Trophoblast cell (in vitro differentiated cells and primary cell): ENCODE measurements around the gene SSBP2.

Experiments
- DNase-seq, 2 donors: peaks; one replicate each; pipeline ENCODE4 v3.0.0-alpha.2; 2016
- H2AFZ ChIP-seq: 2 replicates; pipeline ENCODE4 v1.6.1; 2013; ENCODE audit warnings: low read length, moderate library complexity, mild to moderate bottlenecking; ENCODE audit not compliant: insufficient read depth, poor library complexity
- H2AK5ac ChIP-seq: 2 replicates; pipeline ENCODE4 v1.6.1; 2013; ENCODE audit warnings: mild to moderate bottlenecking, low read length
- H2BK120ac ChIP-seq: 2 replicates; pipeline ENCODE4 v1.6.1; 2013; ENCODE audit warnings: low read length, mild to moderate bottlenecking, moderate library complexity; ENCODE audit not compliant: insufficient read depth, poor library complexity
- H2BK12ac ChIP-seq: 2 replicates; pipeline ENCODE4 v1.6.1; 2013; ENCODE audit warnings: mild to moderate bottlenecking, low read length, moderate library complexity
- H2BK5ac ChIP-seq: 2 replicates; pipeline ENCODE4 v1.6.1; 2013; ENCODE audit warnings: low read length, low read depth, moderate library complexity, mild to moderate bottlenecking; ENCODE audit not compliant: poor library complexity
- H3K14ac ChIP-seq: 2 replicates; pipeline ENCODE4 v1.6.1; 2013; ENCODE audit warnings: mild to moderate bottlenecking, low read length
- H3K18ac ChIP-seq: 2 replicates; pipeline ENCODE4 v1.6.1; 2013; ENCODE audit warnings: mild to moderate bottlenecking, low read length
- H3K23ac ChIP-seq: 2 replicates; pipeline ENCODE4 v1.6.1; 2013; ENCODE audit warnings: low read length
- H3K27ac ChIP-seq: 2 replicates; pipeline ENCODE4 v1.5.1; 2013; ENCODE audit warnings: low read depth, mild to moderate bottlenecking, inconsistent platforms, low read length, moderate library complexity
- H3K27me3 ChIP-seq: 2 replicates; pipeline ENCODE4 v1.6.1; 2013; ENCODE audit warnings: inconsistent platforms, mild to moderate bottlenecking, low read length, moderate library complexity; ENCODE audit not compliant: insufficient read depth
- H3K36me3 ChIP-seq, 2 experiments: 1 replicate in 1 of 2; 2 replicates in 1 of 2; pipeline ENCODE4 v1.6.1; 2013; ENCODE audit warnings: low read length in 2 of 2, mild to moderate bottlenecking in 2 of 2, moderate library complexity in 1 of 2; ENCODE audit not compliant: insufficient read depth in 2 of 2, control insufficient read depth in 1 of 2
- H3K4ac ChIP-seq: 2 replicates; pipeline ENCODE4 v1.6.1; 2013; ENCODE audit warnings: low read depth, mild to moderate bottlenecking, low read length, moderate library complexity
- H3K4me1 ChIP-seq, 2 experiments: 1 replicate in 1 of 2; 2 replicates in 1 of 2; pipeline ENCODE4 v1.6.1; 2013; ENCODE audit warnings: low read length in 2 of 2, mild to moderate bottlenecking in 2 of 2, moderate library complexity in 1 of 2; ENCODE audit not compliant: insufficient read depth in 2 of 2, control insufficient read depth in 1 of 2
- H3K4me2 ChIP-seq: 2 replicates; pipeline ENCODE4 v1.6.1; 2013; ENCODE audit warnings: inconsistent platforms, mild to moderate bottlenecking, low read length, moderate library complexity
- H3K4me3 ChIP-seq: 2 replicates; pipeline ENCODE4 v1.5.1; 2013; ENCODE audit warnings: mild to moderate bottlenecking, low read depth, low read length, inconsistent platforms
- H3K79me1 ChIP-seq: one replicate; pipeline ENCODE4 v1.6.1; 2013; ENCODE audit warnings: low read length
- H3K79me2 ChIP-seq: 2 replicates; pipeline ENCODE4 v1.6.1; 2013; ENCODE audit warnings: low read length, mild to moderate bottlenecking; ENCODE audit not compliant: control insufficient read depth, insufficient read depth, poor library complexity
- H3K9ac ChIP-seq: 2 replicates; pipeline ENCODE4 v1.6.1; 2013; ENCODE audit warnings: mild to moderate bottlenecking, low read length
- H3K9me3 ChIP-seq: 2 replicates; pipeline ENCODE4 v1.6.1; 2013; ENCODE audit warnings: low read depth, mild to moderate bottlenecking, control low read depth, inconsistent platforms, low read length; ENCODE audit not compliant: insufficient read depth
- H4K12ac ChIP-seq: 2 replicates; pipeline ENCODE4 v1.6.1; 2013; ENCODE audit warnings: low read depth, mild to moderate bottlenecking, low read length, moderate library complexity
- H4K8ac ChIP-seq: 2 replicates; pipeline ENCODE4 v1.6.1; 2013; ENCODE audit warnings: low read depth, mild to moderate bottlenecking, low read length, moderate library complexity
- H4K91ac ChIP-seq: one replicate; pipeline ENCODE4 v1.6.1; 2013; ENCODE audit warnings: low read depth, mild to moderate bottlenecking, low read length, moderate library complexity
- WGBS: extraction: QIAGEN DNeasy Blood & Tissue Kit; methylation state at CpG from one replicate; pipeline ENCODE4 v1.1.7; 2013; ENCODE audit warnings: missing lambda C conversion rate; ENCODE audit not compliant: insufficient read length, insufficient coverage; ENCODE audit errors: extremely low coverage; 5-methylcytosine and 5-hydroxymethylcytosine counted together

Gene SSBP2

DNA sequence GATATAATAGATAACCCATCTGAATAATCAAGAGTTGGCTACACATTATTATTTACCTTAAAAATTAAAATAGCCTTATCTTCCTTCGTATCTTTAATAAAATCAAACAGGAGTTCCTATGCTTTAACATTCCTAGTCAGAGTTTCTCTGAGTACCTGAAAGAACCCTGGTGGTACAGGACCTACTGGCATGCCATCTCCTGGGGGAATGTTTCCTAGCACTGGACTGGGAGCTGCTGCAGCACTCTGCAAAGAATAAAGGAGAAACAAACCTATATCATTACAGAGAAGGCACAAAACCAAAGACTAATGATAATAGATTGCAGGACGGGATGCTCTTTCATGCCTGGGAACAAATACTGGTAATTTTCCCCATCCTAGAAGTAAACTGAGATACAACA is 237.4 kb downstream of the SSBP2 start:
- Histone ChIP-seq H3K14ac (no peak overlapping the region), H3K79me2 (no peaks in the 10 kb centered on the region), H3K4me2 (no peak overlapping the region), H2BK120ac (no peak overlapping the region), H2BK5ac (no peak overlapping the region), H3K9ac (no peak overlapping the region), H4K91ac (no peak overlapping the region), H3K36me3 (no peaks in the 10 kb centered on the region), H3K18ac (no peak overlapping the region), H2BK12ac (no peak overlapping the region), H3K27ac (no peak overlapping the region), H3K4me1 (no peaks in the 10 kb centered on the region), H2AK5ac (no peak overlapping the region), H3K27me3 (no peaks in the 10 kb centered on the region), H2AFZ (no peak overlapping the region), H3K79me1 (no peaks in the 10 kb centered on the region), H4K12ac (no peak overlapping the region), H3K4ac (no peak overlapping the region), H3K23ac (no peak overlapping the region), H3K9me3 (no peaks in the 10 kb centered on the region), H3K4me3 (no peak overlapping the region), H4K8ac (no peak overlapping the region)
- WGBS, result no CpG with 5 or more reads among the region's 2 CpGs
- no peak for DNase-seq

DNA sequence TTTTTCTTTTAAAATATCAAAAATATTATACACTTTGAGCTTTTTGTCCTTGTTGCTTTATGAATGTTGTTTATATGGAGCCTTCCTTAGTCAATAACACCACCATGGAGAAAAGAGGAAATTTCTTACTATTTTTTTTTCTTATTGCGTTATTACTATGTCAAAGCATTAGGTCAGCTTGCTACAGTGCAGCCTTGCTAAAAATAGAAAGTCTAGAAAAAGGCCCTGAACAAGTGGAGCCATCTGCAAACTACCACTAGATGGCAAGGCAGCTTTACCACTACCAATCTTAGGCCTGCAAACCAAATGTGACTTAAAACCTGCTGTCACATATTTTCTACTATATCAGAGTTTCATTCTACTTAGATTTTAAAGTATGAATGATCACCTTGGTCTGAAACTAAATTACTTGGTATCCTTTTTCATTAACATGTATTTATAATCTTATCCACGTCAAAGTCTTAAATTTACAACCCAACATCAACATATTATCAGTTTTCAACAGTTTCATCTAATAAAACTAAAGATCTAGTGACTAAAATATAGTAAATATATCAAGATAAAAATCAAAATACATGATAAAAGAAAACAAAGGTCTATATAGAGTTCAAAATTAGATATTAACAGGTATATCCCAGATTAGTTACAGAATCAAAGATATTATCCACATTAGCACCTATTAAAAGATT is 243.9 kb downstream of the SSBP2 start:
- Histone ChIP-seq H3K79me2 (no peaks in the 10 kb centered on the region), H2BK12ac (no peak overlapping the region), H3K18ac (no peak overlapping the region), H2BK5ac (no peak overlapping the region), H3K27me3 (no peaks in the 10 kb centered on the region), H3K9me3 (no peaks in the 10 kb centered on the region), H3K4me2 (no peak overlapping the region), H3K79me1 (no peaks in the 10 kb centered on the region), H3K23ac (no peak overlapping the region), H3K4me3 (no peak overlapping the region), H3K9ac (no peak overlapping the region), H4K91ac (no peak overlapping the region), H2AFZ (no peak overlapping the region), H2AK5ac (no peak overlapping the region), H4K8ac (no peak overlapping the region), H2BK120ac (no peak overlapping the region), H3K36me3 (no peaks in the 10 kb centered on the region), H3K14ac (no peak overlapping the region), H4K12ac (no peak overlapping the region), H3K27ac (no peak overlapping the region), H3K4ac (no peak overlapping the region), H3K4me1 (no peaks in the 10 kb centered on the region)
- DNase-seq, result peak; percentile 50 to 79
- WGBS, result no CpG with 5 or more reads among the region's 2 CpGs

DNA sequence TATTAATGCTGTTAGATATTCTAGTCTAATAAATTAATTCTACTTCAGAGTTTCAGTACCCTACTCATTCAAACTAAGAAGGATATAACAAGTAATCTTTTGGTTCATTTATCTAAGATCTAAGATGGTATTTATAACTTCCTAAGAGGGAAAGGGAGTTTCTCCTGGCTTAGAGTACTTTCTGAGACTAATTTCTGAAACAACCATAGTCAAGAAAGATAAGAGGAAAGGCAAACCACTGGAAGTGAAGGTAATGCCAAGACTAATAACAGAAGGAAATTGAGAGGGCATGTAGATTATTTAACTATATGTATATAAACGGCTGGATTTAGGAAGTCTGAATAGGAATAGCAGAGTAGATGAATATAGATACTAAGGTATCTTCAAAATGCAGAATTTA is 244.5 kb downstream of the SSBP2 start:
- WGBS, result no CpG with 5 or more reads among the region's 1 CpG
- Histone ChIP-seq H3K79me1 (no peaks in the 10 kb centered on the region), H3K18ac (no peak overlapping the region), H2AFZ (no peak overlapping the region), H2BK5ac (no peak overlapping the region), H3K14ac (no peak overlapping the region), H4K8ac (no peak overlapping the region), H2BK12ac (no peak overlapping the region), H3K4me3 (no peak overlapping the region), H3K9me3 (no peaks in the 10 kb centered on the region), H3K4me2 (no peak overlapping the region), H3K27ac (no peak overlapping the region), H3K4ac (no peak overlapping the region), H4K12ac (no peak overlapping the region), H3K9ac (no peak overlapping the region), H4K91ac (no peak overlapping the region), H2BK120ac (no peak overlapping the region), H3K79me2 (no peaks in the 10 kb centered on the region), H2AK5ac (no peak overlapping the region), H3K4me1 (no peaks in the 10 kb centered on the region), H3K23ac (no peak overlapping the region), H3K27me3 (no peaks in the 10 kb centered on the region), H3K36me3 (no peaks in the 10 kb centered on the region)
- DNase-seq, result no peak

DNA sequence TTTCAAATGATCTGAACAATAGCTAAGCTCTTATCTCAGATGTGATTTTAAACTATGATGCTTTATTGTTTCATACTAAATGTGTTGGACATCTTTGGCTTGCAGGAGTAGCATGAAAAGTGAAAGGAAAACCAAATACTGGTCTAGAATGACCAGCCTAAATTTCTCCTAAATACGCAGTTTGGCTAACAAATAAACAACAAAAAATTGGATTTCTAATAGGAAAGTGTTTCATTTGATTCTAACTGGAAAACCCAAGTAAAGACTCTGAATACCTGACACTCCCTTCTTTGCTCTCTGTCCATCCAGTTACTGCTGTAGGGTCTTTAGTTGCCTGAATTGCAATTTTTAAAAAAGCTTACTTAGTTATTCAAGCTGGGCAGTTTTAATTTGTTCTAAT is 245.2 kb downstream of the SSBP2 start:
- Histone ChIP-seq H2AK5ac (no peak overlapping the region), H3K4me1 (no peaks in the 10 kb centered on the region), H4K12ac (no peak overlapping the region), H3K79me2 (no peaks in the 10 kb centered on the region), H4K91ac (no peak overlapping the region), H3K4me2 (no peak overlapping the region), H4K8ac (no peak overlapping the region), H3K9ac (no peak overlapping the region), H2BK120ac (no peak overlapping the region), H3K79me1 (no peaks in the 10 kb centered on the region), H3K4ac (no peak overlapping the region), H2BK12ac (no peak overlapping the region), H3K9me3 (no peaks in the 10 kb centered on the region), H3K18ac (no peak overlapping the region), H3K27ac (no peak overlapping the region), H2AFZ (no peak overlapping the region), H3K27me3 (no peaks in the 10 kb centered on the region), H2BK5ac (no peak overlapping the region), H3K4me3 (no peak overlapping the region), H3K36me3 (no peaks in the 10 kb centered on the region), H3K14ac (no peak overlapping the region), H3K23ac (no peak overlapping the region)
- no peak for DNase-seq
- whole genome bisulfite sequencing, result no CpG with 5 or more reads among the region's 1 CpG
